22Rv1 (cell line): ENCODE results near the gene POTEF.
"Not testable (repeated sequence)": the region's sequence is repeated elsewhere in the genome, so short reads cannot be mapped to it uniquely, and the experiment has no call there.

ENCODE experiments used
- H3K27ac ChIP-seq: fragments of 450-650 bp; 2 replicates; pipeline ENCODE4 v1.5.1; 2017
- CTCF ChIP-seq: fragments of 450-650 bp; IDR thresholded peaks from 2 replicates; pipeline ENCODE4 v1.5.1; 2017; ENCODE audit warnings: mild to moderate bottlenecking
- ZFX ChIP-seq: fragments of 450-650 bp; IDR thresholded peaks from 2 replicates; pipeline ENCODE4 v1.6.1; 2017; ENCODE audit warnings: antibody characterized with exemption, borderline replicate concordance

POTEF gene

GRCh38 chr2:130135692-130136541 lies 6.9 kb upstream of the POTEF start:
- TF ChIP-seq ZFX (no peak), CTCF (no peak)
- H3K27ac ChIP-seq = no peak overlapping the region

- H3K27ac ChIP-seq = not testable (repeated sequence)
These were observed 558 bp downstream of the POTEF start for GRCh38 chr2:130128464-130128863.

- H3K27ac ChIP-seq = not testable (repeated sequence)
These were observed 1.3 kb downstream of the POTEF start for GRCh38 chr2:130127726-130128125.

GRCh38 chr2:130120924-130121323 lies 8.1 kb downstream of the POTEF start:
- not testable (repeated sequence) for H3K27ac ChIP-seq

GRCh38 chr2:130102597-130103363 lies 26.2 kb downstream of the POTEF start:
- H3K27ac ChIP-seq = not testable (repeated sequence)

GRCh38 chr2:130062645-130063044 lies 66.4 kb downstream of the POTEF start:
- not testable (repeated sequence) for H3K27ac ChIP-seq

GRCh38 chr2:130059982-130060381 lies 69.0 kb downstream of the POTEF start:
- not testable (repeated sequence) for H3K27ac ChIP-seq

- H3K27ac ChIP-seq = not testable (repeated sequence)
These were observed 72.7 kb downstream of the POTEF start for GRCh38 chr2:130056336-130056735.

GRCh38 chr2:130053217-130053911 lies 75.7 kb downstream of the POTEF start:
- H3K27ac ChIP-seq = not testable (repeated sequence)

GRCh38 chr2:130052376-130052775 lies 76.6 kb downstream of the POTEF start:
- H3K27ac ChIP-seq = not testable (repeated sequence)

GRCh38 chr2:130048422-130048821 lies 80.6 kb downstream of the POTEF start:
- not testable (repeated sequence) for H3K27ac ChIP-seq

- H3K27ac ChIP-seq = not testable (repeated sequence)
These were observed 90.8 kb downstream of the POTEF start for GRCh38 chr2:130038265-130038603.

GRCh38 chr2:130025931-130026330 lies 103.1 kb downstream of the POTEF start:
- not testable (repeated sequence) for H3K27ac ChIP-seq
